HL-60 (cell line): ENCODE data around the gene ABCB4.

ENCODE experiments used
- CTCF ChIP-seq: IDR thresholded peaks from one replicate; pipeline ENCODE4 v1.5.1; 2011; ENCODE audit warnings: low read length, control low read depth, inconsistent platforms; ENCODE audit not compliant: insufficient read depth
- GABPA ChIP-seq: IDR thresholded peaks from 2 replicates; pipeline ENCODE4 v1.6.1; 2012; ENCODE audit warnings: low read depth
- POLR2AphosphoS5 ChIP-seq: IDR thresholded peaks from 2 replicates; pipeline ENCODE4 v1.6.1; 2012; ENCODE audit warnings: low read depth
- SPI1 ChIP-seq: IDR thresholded peaks from 2 replicates; pipeline ENCODE4 v1.6.1; 2012; ENCODE audit warnings: low read depth, mild to moderate bottlenecking, borderline replicate concordance
- TF ChIP-seq, protein P1 (sequence below): IDR thresholded peaks from 2 replicates; pipeline ENCODE4 v1.6.1; 2012; ENCODE audit warnings: low read depth; ENCODE audit not compliant: insufficient replicate concordance

DNA sequence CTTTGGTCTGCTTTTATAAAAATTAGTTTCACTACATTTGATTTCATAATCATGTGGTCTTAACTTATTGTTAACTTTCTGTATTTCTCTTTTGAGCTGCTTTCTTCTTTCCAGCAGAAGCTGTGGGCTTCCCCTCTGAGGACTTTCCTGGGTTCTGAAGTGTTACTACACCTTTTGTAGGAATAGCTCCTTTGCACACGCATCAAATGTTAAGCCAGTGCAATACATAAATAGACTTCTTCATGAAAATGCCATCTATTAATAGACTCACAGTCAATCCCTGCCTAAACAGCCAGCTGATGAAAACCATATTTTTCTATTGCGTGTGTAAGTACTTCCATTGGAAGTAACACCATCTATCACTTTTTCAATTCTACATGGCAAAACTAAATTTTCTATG is 1.5 kb downstream of the ABCB4 start:
- TF ChIP-seq CTCF (no peak), POLR2AphosphoS5 (no peak), GABPA (no peak), SPI1 (no peak)
- TF ChIP-seq, protein P1, sequence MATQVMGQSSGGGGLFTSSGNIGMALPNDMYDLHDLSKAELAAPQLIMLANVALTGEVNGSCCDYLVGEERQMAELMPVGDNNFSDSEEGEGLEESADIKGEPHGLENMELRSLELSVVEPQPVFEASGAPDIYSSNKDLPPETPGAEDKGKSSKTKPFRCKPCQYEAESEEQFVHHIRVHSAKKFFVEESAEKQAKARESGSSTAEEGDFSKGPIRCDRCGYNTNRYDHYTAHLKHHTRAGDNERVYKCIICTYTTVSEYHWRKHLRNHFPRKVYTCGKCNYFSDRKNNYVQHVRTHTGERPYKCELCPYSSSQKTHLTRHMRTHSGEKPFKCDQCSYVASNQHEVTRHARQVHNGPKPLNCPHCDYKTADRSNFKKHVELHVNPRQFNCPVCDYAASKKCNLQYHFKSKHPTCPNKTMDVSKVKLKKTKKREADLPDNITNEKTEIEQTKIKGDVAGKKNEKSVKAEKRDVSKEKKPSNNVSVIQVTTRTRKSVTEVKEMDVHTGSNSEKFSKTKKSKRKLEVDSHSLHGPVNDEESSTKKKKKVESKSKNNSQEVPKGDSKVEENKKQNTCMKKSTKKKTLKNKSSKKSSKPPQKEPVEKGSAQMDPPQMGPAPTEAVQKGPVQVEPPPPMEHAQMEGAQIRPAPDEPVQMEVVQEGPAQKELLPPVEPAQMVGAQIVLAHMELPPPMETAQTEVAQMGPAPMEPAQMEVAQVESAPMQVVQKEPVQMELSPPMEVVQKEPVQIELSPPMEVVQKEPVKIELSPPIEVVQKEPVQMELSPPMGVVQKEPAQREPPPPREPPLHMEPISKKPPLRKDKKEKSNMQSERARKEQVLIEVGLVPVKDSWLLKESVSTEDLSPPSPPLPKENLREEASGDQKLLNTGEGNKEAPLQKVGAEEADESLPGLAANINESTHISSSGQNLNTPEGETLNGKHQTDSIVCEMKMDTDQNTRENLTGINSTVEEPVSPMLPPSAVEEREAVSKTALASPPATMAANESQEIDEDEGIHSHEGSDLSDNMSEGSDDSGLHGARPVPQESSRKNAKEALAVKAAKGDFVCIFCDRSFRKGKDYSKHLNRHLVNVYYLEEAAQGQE = no peak
